ENCODE results near the gene CCHCR1. TPM values are rescaled to one million over a fixed set of nuclear protein-coding genes. Genes with fewer than 3 reads are reported as not detected.

CCHCR1 gene
- total and polyA plus RNA-seq, 2 of the 13 experiments (the other 11 are each of a cell fraction or from before 2014, with no cell fraction given): 14.6 to 28.2 TPM

DNA sequence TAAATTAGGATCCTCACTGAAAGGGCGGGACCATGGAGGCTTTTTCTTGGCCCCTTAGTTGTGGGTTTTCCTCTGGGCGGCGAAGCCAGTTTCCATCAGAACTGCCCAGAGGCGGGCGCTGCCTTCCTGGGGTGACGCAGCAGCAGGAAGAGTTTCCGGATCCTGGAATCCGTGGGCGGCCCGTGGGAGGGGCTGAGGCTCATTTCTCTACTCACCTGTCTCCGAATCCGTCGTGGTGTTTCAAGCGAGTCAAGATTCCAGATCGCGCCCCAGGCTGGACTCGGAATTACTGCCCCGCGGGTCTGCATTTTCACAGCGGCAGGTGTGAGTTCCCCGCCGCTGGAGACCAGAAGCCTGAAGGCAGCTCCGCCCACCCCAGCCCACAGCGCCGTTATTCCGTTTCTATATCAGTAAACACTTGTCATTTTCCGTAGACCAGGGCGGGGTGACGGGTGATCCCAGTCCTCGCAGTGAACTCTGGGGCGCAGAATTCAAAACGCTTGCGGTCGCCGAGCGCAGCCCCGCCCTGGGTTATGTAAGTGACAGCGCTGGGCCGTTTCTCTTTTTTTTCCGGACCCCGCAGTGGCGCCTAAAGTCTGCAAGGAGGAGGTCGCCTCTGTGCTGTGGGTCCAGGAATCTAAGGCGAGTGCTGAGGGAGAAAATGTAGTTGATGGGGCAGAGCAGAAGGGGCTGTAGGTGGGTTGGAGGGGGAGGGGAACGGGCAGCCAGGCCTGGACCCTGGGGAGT lies 40.1 kb upstream of the CCHCR1 start (continued):
- TF ChIP-seq, protein P1, sequence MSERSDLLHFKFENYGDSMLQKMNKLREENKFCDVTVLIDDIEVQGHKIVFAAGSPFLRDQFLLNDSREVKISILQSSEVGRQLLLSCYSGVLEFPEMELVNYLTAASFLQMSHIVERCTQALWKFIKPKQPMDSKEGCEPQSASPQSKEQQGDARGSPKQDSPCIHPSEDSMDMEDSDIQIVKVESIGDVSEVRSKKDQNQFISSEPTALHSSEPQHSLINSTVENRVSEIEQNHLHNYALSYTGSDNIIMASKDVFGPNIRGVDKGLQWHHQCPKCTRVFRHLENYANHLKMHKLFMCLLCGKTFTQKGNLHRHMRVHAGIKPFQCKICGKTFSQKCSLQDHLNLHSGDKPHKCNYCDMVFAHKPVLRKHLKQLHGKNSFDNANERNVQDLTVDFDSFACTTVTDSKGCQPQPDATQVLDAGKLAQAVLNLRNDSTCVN (CRISPR knock-in tag; IDR thresholded peaks at IDR 0.05; ENCODE audit: borderline replicate concordance): no peak
- TF ChIP-seq ARID2 (CRISPR knock-in tag; IDR thresholded peaks at IDR 0.05; ENCODE audit: borderline replicate concordance) (no peak), CEBPB (IDR thresholded peaks at IDR 0.05; ENCODE audit: borderline replicate concordance, low read depth, low read length) (no peak), DNMT1 (CRISPR knock-in tag; IDR thresholded peaks at IDR 0.05) (no peak), ZNF781 (CRISPR knock-in tag; IDR thresholded peaks at IDR 0.05; ENCODE audit: borderline replicate concordance, not compliant biosample characterization) (peak; percentile 66), MED8 (CRISPR knock-in tag; IDR thresholded peaks at IDR 0.05; ENCODE audit: insufficient replicate concordance) (no peak), FIP1L1 (IDR thresholded peaks at IDR 0.05; ENCODE audit: borderline replicate concordance, insufficient read depth, low read depth, low read length) (no peak), EHMT2 (IDR thresholded peaks at IDR 0.05; ENCODE audit: borderline replicate concordance, low read depth, low read length) (no peak; the same call in 1 of the 2 replicates), ZNF430 (CRISPR knock-in tag; IDR thresholded peaks at IDR 0.05) (no peak), KLF11 (CRISPR knock-in tag; IDR thresholded peaks at IDR 0.05) (peak; percentile 17; the same call in 1 of the 2 replicates), SCMH1 (CRISPR knock-in tag; IDR thresholded peaks at IDR 0.05; ENCODE audit: borderline replicate concordance) (no peak), KMT2B (CRISPR knock-in tag; IDR thresholded peaks at IDR 0.05) (0 out of 2 replicates have a peak, but pooled peaks have one; percentile 60), ZNF672 (CRISPR knock-in tag; IDR thresholded peaks at IDR 0.05) (no peak), FOXO1 (CRISPR knock-in tag; IDR thresholded peaks at IDR 0.05) (no peak), ZFP36L2 (CRISPR knock-in tag; IDR thresholded peaks at IDR 0.05) (no peak), ZNF17 (CRISPR knock-in tag; IDR thresholded peaks at IDR 0.05) (no peak), ZC3H13 (CRISPR knock-in tag; IDR thresholded peaks at IDR 0.05) (peak; percentile 63; the same call in 1 of the 2 replicates), RBFOX2 (IDR thresholded peaks at IDR 0.05; ENCODE audit: low read depth, low read length) (no peak; the same call in 1 of the 2 replicates)
- TF ChIP-seq, protein P2, sequence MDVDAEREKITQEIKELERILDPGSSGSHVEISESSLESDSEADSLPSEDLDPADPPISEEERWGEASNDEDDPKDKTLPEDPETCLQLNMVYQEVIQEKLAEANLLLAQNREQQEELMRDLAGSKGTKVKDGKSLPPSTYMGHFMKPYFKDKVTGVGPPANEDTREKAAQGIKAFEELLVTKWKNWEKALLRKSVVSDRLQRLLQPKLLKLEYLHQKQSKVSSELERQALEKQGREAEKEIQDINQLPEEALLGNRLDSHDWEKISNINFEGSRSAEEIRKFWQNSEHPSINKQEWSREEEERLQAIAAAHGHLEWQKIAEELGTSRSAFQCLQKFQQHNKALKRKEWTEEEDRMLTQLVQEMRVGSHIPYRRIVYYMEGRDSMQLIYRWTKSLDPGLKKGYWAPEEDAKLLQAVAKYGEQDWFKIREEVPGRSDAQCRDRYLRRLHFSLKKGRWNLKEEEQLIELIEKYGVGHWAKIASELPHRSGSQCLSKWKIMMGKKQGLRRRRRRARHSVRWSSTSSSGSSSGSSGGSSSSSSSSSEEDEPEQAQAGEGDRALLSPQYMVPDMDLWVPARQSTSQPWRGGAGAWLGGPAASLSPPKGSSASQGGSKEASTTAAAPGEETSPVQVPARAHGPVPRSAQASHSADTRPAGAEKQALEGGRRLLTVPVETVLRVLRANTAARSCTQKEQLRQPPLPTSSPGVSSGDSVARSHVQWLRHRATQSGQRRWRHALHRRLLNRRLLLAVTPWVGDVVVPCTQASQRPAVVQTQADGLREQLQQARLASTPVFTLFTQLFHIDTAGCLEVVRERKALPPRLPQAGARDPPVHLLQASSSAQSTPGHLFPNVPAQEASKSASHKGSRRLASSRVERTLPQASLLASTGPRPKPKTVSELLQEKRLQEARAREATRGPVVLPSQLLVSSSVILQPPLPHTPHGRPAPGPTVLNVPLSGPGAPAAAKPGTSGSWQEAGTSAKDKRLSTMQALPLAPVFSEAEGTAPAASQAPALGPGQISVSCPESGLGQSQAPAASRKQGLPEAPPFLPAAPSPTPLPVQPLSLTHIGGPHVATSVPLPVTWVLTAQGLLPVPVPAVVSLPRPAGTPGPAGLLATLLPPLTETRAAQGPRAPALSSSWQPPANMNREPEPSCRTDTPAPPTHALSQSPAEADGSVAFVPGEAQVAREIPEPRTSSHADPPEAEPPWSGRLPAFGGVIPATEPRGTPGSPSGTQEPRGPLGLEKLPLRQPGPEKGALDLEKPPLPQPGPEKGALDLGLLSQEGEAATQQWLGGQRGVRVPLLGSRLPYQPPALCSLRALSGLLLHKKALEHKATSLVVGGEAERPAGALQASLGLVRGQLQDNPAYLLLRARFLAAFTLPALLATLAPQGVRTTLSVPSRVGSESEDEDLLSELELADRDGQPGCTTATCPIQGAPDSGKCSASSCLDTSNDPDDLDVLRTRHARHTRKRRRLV (CRISPR knock-in tag; IDR thresholded peaks at IDR 0.05): peak; percentile 93
- TF ChIP-seq, protein P3, sequence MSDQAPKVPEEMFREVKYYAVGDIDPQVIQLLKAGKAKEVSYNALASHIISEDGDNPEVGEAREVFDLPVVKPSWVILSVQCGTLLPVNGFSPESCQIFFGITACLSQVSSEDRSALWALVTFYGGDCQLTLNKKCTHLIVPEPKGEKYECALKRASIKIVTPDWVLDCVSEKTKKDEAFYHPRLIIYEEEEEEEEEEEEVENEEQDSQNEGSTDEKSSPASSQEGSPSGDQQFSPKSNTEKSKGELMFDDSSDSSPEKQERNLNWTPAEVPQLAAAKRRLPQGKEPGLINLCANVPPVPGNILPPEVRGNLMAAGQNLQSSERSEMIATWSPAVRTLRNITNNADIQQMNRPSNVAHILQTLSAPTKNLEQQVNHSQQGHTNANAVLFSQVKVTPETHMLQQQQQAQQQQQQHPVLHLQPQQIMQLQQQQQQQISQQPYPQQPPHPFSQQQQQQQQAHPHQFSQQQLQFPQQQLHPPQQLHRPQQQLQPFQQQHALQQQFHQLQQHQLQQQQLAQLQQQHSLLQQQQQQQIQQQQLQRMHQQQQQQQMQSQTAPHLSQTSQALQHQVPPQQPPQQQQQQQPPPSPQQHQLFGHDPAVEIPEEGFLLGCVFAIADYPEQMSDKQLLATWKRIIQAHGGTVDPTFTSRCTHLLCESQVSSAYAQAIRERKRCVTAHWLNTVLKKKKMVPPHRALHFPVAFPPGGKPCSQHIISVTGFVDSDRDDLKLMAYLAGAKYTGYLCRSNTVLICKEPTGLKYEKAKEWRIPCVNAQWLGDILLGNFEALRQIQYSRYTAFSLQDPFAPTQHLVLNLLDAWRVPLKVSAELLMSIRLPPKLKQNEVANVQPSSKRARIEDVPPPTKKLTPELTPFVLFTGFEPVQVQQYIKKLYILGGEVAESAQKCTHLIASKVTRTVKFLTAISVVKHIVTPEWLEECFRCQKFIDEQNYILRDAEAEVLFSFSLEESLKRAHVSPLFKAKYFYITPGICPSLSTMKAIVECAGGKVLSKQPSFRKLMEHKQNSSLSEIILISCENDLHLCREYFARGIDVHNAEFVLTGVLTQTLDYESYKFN (CRISPR knock-in tag; conservative IDR thresholded peaks at IDR 0.05): peak; percentile 73

Data from HepG2 (cell line).